IPS DF 4.7 (cell line): ENCODE measurements around the gene LTBP4.

Experiments
- DNase-seq: peaks from one replicate; pipeline ENCODE4 v3.0.0-alpha.2; 2013; ENCODE audit warnings: low spot score; ENCODE audit errors: extremely low read depth

Gene LTBP4

DNA sequence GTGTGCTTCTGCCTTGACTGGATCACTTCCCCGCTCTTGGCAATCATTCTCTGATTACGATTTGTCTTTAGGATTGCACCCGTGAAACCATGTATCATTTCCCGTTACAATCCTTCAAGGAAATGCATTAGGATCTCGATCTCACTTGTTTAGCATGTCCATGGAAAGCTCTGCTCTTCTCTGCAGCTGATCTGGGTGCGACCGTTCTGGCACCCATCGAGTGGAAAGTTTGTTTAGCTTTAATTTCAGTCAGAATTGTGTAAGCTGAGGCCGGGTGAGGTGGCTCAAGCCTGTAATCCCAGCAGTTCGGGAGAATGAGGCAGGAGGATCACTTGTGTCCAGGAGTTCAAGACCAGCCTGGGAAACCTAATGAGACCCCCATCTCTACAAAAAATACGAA, 58.4 kb downstream of the LTBP4 start:
- no peak for DNase-seq

DNA sequence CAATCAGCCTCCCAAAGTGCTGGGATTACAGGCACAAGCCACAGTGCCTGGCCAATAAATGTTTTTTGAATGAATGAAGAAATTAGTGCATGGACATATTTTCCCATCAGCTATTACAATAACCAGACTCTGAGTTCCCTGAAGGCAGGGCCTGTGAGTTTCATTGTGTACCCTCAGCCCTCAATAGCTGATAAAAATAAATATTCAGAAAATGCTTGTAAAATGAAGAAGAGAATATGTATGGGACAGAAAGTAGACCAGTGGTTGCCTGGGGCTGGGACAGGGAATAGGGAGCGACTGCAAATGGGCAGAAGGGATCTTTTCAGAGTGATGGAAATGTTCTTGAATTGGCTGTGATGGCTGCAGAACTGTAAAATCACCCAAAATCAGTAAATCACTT, 60.4 kb downstream of the LTBP4 start:
- DNase-seq = no peak

DNA sequence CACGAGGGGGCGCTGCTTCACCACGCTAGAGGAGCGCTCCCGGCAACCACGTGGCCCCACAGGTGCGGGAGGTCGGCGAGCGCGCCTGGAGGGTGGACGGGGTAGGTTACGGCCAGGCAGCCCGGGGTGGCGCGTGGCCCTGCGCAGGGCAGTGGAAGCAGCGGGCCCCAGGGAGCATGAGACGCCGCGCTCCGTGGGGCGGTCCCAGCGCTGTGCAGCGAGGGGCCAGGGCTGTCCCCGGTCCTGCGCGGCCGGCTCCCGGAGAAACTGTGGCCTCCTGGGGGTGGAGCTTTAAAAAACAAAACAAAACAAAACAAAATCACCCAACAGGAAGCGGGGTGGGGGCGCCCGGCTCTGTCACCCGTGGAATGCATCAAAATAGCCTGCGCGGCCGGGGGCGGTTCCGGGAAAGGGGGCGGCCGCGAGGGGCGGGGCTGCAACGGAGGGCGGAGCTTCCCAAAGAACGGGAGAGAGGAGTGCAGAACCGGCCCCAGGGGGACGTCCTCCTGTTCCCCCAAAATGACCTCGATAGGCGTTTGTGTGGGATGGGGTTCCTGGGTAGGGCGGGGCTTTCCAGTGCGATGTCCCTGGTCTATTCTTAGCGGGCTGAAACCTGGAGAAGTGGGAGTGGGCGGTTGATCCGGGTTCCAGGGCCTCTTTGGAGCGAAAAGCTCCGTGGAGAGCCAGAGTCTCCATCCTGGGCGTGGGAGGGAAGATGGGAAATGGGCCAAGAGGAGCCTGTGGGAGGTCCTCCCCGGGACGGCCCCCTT, 61.9 kb downstream of the LTBP4 start:
- DNase-seq = no peak

DNA sequence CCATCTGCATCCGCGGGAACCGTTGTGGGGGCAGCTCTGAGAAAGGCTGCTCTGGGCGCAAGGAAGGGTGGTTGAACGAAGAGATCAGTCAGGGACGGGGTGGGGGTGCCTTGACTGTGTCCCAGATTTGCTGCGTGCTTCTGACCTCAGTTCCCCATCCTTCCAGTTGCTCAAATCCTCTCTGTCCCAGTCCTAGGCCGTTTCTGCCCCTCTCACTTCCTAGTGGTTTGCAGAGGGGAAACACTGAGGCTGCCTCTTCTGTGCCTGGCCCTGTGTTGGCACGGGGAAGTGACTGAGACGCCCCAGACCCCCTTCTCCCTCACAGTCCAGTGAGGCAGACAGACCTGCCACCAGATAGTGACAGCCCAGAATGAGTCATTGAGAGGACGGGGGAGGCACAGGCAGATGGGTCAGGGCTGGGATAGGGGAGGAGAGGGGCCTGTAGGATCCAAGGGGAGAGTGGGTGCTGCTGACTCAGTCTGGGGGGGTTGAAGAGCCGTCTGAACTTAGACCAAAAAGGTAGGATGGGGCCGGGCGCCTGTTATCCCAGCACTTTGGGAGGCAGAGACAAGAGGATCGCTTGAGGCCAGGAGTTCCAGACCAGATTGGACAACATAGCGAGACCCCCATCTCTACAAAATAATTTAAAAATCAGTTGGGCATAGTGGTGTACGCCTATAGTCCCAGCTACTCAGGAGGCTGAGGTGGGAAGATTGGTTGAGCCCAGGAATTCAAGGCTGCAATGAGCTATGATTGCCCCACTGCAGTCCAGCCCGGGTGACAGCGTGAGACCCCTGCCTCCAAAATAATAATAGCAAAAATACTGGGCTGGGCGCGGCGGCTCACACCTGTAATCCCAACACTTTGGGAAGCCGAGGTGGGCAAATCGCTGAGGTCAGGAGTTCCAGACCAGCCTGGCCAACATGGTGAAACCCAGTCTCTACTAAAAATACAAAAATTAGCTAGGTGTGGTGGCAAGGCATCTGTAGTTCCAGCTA, 62.8 kb downstream of the LTBP4 start:
- no peak for DNase-seq

DNA sequence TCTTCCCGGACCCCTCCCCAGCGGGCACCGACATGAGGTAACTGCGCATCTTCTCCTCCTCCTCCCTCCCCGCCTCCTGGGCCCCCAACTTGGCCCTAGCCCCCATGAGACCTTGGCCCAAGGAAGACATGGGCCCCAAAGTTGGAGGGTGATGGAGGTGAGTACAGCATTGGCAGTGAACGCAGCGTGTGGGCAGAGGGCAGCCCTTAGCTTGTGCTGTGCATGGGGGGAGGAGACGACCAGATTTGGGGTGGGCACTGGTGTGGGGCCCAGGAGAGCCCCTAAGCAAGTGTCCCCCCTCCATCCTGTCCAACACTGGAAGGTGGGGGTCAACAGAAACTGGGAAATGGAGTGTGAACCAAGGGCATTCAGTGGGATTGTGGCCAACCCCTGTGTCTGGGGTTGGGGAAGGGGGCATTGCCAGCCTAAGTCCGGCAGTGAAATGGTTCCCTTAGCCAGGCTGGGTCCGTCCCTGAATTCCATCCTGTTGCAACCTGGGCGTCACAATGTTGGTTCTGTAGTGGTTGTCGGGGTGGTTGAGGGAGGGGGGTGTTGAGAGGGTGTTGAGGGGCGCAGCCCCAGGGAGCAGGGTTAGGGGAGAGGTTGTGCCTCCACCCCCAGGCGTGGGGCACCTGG, 65.8 kb downstream of the LTBP4 start:
- DNase-seq = no peak

DNA sequence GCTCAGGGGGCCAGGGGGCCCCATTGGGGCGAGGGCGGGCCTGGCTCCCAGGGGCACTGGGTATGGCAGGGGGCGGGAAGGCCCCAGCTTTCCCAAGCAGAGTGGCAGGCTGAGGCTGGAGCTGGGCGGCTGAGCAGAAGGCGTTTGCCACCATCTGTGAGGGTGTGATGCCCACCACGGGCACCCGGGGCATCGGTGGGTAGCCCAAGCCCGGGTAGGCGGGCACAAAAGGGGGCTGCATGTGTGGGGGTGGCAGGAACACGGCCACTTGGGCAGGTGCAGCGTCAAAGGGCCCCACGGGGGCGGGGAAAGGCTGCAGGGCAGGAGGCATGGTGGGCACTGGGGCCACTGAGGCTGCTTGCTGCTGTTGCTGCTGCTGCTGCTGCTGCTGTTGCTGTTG, 66.4 kb downstream of the LTBP4 start:
- no peak for DNase-seq

DNA sequence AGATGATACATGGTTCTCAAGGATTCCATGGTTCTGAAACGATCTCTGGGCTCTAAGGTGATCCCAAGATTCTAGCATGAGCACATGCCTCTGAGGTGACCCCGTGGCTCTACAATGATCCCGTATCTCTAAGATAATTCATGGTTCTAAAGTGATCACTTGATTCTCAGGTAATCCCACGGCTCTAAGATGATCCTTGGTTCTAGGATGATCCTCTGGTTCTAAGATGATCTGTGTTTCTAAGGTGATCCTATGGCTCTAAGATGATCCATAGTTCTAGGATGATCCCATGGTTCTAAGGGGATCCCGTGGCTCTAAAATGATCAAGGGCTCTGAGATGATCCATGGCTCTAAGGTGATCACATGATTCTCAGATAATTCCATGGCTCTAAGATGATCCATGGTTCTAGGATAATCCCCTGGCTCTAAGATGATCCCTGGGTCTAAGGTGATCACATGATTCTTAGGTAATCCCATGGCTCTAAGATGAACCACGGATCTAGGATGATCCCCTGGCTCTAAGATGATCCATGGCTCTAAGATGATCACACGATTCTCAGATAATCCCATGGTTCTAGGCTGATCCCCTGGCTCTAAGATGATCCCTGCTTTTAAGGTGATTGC, 67.9 kb downstream of the LTBP4 start:
- DNase-seq = no peak

DNA sequence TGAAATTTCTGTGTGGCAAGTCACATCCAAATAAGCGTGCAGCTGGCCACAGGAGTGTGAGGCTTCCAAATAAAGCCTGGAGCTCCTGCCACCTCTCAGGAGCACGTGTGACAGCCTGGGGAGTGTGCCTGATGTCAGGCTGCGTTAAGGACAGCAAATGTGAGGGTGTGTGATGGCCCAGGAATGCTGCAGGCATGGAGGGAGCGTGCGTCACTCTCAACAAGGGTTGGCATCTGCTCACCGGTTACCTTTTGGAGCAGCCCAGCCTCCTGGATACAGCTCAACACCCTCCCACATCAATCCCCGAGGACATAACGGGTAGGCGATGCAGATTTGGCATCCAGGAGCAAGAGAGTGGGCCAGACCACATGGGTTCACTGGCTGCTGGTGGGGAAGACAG, 70.2 kb downstream of the LTBP4 start:
- DNase-seq = no peak

DNA sequence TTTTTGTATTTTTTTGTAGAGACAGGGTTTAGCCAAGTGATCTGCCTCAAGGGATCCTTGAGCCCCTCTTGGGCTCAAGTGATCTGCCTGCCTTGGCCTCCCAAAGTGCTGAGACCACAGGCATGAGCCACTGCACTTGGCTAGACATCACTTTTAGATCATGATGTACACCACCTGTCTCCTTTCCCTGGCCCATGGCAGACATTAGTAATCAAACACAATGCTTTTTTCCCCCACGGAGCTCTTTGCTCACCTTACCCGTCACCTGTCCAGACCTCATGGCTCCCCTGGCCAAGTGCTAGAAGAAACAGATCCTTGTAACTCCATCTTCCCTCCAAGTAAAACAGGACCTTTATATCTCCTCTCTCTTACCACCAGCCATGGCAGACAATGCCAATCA, 70.9 kb downstream of the LTBP4 start:
- DNase-seq = no peak

DNA sequence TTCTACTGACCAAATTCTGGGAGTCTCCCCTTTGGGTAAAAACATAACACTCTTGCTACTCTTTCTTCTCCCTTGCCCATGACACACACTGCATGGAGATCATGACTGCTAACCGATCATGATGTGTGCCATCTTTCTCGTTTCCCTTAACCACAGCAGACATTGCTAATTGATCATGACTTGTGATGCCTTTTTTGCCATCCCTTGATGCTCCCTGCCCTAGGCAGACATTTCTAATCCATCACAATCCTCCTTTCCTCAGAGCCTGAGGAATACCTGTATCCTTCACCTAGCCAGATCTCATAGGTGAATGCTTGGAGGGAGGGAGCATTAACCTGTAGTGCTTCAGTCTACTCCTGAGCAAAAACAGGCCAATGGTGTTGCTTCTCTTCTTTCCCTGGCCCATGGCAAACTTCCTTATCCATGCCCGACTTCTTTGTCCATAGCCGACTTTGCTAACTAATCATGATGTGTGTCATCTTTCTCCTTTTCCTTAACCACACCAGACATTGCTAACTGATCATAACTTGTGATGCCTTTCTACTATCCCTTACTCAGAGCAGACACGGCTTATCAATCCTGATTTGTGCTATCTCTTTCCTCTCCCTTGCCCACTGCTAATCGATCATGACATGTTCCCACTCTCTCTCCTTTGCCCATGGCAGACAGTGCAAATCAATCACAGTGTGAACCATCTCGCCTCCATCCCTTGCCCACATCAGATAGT, 71.6 kb downstream of the LTBP4 start:
- DNase-seq = no peak

DNA sequence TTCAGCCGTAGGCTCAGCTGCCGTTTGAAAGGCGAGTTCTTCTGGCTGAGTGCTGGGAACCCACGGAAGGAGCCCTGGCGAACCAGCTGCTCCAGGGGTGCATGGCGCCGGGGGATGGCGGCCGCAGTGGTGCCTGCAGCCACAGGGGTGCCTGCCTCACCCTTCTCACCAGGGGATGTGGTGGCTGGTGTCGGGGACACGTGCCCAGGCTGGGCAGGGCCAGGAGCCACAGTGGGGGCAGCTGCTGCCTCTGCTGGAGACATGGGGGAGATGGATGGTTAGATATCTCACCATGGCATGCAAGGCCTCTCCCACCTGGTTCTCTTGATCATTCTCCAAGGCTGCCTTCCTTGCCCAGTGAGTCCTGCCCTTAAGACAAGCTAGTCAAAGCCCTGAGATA, 72.2 kb downstream of the LTBP4 start:
- no peak for DNase-seq

DNA sequence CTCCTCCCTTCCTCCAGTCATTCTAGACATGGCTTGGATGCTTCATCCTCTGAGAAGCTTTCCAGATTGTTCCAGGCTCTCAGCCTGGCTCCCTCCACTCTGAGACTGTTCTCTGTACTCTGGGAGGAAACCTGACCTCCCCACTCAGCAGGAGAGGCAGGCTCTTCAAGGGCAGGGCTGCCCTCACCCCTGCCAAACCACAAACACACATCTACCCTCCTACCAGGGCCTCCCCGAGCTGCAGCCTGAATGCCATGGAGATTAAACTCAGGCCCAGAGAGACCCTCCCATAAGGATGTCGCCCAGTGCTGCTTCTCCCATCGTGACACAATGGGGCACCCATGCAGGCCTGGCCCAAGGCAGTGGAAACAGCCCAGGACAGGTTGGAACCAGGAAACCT, 73.1 kb downstream of the LTBP4 start:
- DNase-seq = no peak

DNA sequence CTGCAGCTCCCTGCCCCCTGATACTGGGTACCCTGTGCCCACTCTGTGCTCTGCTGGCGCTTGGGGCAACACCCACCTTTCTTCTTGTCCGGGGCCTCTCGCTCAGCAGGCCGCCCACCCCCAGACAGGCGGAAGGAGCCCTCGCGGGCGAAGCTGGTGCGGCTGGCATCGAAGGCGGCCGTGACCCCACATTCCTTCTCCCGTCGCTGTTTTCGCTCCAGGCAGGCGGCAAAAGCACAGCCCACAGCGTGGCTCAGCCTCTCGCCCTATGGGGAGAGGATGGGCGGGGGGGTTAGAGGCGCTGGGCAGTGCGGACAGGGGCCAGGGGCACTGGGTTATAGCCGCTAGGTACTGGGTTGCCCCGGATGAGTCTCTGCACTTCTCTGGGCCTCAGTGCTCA, 76.0 kb downstream of the LTBP4 start:
- no peak for DNase-seq
